HuH-7 (cell line): Measurements from ENCODE around the gene TRPM2.
A peak's percentile ranks its signal among the peaks of the same experiment; 100 is the strongest.
"Not testable (repeated sequence)": the region's sequence is repeated elsewhere in the genome, so short reads cannot be mapped to it uniquely, and the experiment has no call there.

Experiments used
- DNase-seq: peaks from one replicate; pipeline ENCODE4 v3.0.0; 2011; ENCODE audit warnings: low spot score

TRPM2 gene

GRCh38 chr21:44354775-44355771 lies 1.7 kb downstream of the TRPM2 start:
- no peak for DNase-seq

DNA sequence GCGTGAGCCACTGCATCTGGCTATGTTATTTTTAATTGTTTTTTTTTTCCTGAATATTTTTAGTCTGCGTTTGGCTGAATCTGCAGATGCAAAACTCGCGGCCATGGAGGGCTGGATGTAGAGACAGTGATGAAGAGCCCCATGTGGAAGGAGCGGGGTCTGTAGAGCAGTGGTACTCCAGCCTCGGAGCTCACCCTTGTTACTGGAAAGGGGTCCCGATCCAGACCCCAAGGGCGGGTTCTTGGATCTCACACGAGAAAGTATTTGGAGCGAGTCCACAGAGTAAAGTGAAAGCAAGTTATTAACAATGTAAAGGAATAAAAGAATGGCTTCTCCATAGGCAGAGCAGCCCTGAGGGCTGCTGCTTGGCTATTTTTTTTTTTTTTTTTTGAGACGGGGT lies 2.7 kb downstream of the TRPM2 start:
- DNase-seq, result no peak

DNA sequence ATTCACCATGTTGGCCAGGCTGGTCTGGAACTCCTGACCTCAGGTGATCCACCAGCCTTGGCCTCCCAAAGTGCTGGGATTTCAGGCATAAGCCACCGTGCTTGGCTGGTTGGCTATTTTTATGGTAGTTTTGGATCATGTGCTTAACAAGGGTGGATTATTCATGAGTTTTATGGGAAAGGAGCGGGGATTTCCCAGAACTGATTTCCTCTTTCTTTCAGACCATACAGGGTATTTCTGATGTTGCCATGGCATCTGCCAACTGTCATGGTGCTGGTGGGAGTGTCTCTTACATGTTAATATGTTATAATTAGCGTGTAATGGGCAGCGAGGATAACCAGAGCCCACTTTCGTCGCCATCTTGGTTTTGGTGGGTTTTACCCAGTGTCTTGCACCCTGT lies 3.2 kb downstream of the TRPM2 start:
- no peak for DNase-seq

- no peak for DNase-seq
Measured at GRCh38 chr21:44357064-44357837, 3.8 kb downstream of the TRPM2 start.

- DNase-seq, result no peak
Measured at GRCh38 chr21:44359396-44359795, 6.0 kb downstream of the TRPM2 start.

GRCh38 chr21:44360159-44360558 lies 6.7 kb downstream of the TRPM2 start:
- no peak for DNase-seq

DNA sequence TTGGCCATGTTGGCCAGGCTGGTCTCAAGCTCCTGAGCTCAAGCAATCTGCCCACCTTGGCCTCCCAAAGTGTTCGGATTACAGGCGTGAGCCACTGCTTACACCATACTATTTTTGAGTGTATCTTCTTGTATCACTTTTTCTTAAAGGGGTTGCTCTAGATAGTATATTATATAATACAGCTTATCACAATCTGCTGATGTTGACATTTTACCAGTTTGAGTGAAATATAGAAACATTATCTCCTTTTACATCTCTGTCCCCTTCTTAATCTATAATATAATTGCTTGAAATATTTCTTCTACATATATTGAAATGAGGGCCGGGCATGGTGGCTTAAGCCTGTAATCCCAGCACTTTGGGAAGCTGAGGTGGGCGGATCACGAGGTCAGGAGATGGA lies 8.5 kb downstream of the TRPM2 start:
- not testable (repeated sequence) for DNase-seq

GRCh38 chr21:44363278-44363677 lies 9.9 kb downstream of the TRPM2 start:
- DNase-seq, result no peak

DNA sequence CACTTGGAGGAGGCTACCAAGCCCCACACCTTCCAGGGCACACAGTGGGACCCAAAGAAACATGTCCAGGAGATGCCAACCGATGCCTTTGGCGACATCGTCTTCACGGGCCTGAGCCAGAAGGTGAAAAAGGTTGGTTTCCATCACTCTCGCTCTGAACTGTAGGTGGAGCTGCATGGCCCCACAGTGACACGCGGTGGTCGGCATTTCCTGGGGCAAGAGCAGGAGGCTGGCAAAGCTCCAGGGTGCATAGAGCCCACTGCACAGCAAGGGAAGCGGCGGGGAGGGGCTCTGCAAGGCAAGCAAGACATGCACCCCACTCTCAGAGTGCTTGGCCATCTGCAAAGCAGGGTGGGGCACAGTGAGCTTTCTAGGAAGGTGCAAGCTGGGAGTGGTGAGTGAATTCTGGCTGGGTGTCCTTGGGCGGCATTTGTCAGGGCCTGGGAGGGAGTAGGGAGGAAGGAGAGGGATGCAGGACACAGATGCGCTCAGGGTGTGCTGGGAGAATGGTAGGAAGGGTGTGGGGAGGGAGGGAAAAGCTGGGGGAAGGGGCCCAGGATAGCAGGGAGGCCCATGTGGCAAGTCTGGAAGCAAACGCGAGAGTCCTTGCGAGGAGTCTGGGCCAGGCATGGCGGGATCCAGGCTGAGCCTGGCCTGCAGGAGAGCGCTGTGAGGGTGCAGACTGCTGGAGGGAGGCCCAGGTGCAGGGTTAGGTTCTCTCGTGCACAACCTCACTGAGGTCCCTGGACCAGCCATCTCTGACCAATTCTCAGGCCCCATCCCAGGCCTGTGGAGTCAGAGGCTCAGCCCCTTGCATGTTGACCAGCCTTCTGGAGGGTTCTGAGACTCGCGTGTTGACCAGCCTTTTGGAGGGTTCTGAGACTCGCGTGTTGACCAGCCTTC lies 11.0 kb downstream of the TRPM2 start:
- DNase-seq, result no peak

DNA sequence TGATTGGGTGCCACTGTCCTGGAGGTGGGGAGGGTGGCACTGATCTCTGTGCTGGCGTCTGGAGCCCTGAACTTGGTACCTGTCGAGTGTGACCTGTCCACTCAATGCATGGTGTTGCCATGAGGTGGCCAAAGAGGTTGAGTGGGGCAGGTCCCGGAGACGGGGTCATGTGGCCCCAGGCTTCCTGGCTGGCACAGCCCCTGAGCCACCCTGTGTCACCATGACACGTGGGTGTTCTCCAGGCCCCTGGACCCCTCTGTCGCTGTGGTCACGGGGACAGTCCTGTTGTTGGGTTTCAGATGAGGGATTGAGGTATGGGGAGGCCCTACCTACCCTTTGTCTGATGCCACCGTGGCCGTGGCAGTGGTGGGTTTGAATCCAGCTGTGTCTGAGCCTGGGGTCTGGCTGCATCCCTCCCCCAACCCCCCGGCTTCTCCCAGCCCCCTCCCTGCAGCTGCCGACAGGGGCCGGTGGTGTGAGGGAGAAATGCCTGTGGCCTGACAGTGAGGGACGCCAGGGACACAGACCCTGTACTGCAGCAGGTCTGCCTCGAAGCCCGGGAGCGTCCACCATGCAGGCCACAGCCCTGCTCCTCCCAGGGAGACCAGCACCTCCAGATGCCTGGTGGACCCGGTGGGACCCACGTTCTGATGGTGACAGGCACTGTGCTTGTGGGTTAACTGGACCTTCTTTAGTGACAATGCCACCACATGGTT lies 12.0 kb downstream of the TRPM2 start:
- no peak for DNase-seq

DNA sequence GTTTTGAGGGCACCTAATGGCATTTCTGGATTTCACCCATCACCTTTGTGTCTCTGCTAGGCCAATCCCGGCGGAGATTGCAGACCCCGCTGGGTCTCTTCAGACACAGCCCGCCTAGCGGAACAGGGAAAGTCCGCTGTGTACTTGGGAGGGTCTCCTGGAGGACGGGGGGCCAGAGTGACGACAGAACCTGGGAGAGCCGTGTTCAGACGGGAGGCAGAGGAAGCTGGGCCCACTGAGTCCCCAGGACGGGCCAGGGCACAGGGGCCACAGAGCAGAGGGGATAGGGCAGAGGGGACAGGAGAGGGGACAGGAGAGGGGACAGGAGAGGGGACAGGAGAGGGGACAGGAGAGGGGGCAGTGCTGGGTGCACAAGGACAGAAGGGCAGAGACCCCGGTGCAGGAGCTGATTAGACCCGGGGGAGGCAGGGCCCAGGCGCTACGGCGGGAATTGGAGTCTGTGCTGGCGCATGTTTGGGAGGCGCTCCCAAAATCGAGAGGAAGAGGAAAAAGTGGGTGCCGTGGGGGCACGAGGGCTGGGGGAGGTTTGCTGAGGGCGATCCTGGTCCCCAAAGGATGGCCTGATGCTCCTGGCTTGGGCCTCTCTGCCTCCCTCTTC lies 12.7 kb downstream of the TRPM2 start:
- DNase-seq, result no peak

DNA sequence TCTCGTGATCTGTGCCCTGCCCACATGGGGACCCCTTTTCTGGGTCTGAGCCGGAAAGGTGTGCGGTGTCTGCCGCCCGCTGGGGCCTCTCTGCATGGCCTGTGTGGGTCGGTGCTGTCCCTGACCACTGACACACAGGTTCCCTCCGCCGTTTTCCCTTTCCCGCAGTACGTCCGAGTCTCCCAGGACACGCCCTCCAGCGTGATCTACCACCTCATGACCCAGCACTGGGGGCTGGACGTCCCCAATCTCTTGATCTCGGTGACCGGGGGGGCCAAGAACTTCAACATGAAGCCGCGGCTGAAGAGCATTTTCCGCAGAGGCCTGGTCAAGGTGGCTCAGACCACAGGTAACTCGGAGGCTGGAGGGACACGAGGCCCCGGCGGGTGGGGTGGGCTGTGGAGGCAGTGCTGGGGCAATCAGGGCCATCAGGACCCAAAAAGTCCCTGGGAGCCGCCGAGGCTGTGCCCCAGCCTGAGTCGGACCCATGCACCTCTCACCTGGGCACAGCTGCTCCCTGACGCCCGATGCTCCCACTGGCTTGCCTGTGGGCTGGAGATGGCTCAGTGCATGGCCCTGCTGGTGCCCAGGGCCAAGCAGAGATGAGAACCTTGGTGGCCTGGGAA lies 13.3 kb downstream of the TRPM2 start:
- no peak for DNase-seq

DNA sequence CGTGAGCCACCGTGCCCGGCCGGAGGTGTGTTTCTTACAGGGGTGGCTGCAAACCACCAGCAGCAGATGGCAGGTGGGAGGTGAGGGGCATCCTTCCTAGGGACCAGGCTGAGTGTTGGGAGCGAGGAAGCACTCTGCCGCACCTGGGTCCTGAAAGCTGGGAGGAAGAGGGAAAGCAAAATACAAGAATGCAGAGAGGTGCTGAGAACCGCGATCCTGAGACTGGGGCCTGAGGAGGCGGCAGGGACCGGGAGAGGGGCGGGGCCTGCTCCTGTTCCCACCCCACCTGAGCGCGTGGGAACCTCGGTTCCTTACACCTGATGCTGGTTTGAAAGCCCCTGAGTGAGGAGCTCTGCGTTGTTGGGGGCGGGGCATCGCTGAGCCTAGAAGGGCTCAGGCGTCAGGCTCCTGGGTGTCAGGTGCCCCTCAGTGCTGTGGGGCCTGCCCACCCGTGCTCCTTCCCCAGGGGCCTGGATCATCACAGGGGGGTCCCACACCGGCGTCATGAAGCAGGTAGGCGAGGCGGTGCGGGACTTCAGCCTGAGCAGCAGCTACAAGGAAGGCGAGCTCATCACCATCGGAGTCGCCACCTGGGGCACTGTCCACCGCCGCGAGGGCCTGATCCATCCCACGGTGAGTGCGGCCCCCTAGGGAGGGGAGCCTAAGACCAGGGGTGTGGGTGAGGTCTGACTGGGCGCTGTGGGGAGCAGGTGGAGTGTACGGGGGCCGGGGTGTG lies 15.5 kb downstream of the TRPM2 start:
- DNase-seq, result peak; percentile 32

DNA sequence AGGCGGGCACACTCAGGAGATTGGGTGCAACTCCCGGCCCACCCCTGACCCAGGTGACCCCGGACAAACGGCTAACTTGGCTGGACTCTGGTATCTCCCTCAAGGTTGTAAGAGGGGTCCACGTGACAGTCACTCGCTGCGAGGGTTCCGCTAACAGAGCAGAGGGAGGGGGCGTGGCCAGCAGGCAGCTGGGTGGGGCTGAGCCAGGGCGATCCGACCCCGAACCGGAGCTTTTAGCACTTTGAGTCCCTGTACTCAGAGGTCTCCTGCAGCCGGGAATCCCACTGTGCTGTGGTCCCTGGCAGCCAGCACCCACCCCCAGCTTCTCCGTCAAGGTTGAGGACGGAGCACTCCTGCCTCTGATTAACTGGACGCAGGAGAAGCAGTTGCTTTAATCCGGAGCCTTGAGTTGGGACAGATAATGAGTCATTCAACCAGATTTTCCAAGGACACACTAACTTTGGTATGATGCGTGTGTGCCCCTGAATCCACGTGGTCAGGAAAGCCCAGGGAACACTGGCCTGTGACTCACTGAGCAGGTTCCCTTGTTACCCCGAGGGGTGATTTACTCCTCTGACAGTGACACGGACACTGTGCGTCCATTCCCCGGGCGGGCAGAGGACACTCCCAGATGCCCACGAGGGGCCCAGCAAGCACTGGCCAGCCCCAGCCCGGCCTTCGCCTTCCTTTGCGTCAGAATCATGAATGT lies 16.8 kb downstream of the TRPM2 start:
- DNase-seq, result peak; percentile 73

DNA sequence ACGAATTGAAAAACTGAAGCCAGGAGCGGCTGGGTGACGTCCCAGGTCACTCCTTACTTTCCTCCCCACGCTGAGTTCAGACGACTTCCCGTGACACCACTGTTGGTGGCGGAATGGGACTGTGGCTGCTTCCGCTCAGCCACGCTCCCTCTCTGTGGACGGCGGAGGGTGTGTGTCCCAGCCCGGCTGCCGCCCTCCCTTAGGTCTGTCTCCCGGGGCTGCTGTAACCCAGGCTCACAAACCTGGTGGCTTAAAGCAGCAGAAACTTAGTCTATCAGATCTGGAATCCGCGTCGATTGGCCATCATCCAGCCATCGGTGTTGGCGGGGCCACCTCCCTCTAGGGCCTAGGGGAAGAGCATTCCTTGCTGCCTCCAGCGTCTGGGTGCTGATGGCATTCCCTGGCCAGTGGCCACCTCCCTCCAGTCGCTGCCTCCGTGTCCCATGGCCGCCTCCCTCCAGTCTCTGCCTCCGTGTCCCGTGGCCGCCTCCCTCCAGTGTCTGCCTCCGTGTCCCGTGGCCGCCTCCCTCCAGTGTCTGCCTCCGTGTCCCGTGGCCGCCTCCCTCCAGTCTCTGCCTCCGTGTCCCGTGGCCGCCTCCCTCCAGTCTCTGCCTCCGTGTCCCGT lies 17.5 kb downstream of the TRPM2 start:
- no peak for DNase-seq

DNA sequence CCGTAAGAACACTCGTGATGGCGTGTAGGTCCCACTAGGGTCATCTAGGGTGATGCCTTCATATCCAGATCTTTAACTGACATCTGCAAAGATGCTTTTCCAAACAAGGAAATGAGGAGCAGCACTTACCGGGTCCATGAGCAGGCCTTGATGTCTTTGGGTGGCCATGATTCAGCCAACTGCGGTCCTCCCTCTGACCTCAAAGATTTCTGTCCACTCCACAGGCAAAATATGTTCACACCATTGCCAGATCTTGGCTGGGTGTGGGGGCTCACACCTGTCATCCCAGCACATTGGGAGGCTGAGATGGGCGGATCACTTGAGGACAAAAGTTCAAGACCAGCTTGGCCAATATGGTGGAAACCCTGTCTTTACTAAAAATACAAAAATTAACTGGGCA lies 18.2 kb downstream of the TRPM2 start:
- no peak for DNase-seq

DNA sequence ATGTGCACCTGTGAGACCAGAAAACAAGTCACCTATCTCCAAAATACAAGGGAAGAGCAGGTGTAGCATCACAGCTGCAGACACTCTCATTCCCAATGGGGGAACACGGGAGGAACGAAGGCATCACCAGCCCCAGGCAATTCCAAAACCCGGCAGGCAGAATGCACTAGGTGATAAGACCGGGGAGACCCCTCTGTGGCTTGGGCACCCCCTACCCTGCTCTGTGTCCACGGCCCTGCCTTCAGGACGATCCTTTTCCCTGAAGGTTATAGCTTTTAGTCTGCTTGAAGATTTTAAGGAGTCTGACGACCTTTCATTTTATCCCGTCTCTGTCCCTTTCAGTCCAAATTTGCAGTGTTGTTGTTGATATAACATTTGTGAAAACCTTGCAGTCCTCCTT lies 19.2 kb downstream of the TRPM2 start:
- no peak for DNase-seq

DNA sequence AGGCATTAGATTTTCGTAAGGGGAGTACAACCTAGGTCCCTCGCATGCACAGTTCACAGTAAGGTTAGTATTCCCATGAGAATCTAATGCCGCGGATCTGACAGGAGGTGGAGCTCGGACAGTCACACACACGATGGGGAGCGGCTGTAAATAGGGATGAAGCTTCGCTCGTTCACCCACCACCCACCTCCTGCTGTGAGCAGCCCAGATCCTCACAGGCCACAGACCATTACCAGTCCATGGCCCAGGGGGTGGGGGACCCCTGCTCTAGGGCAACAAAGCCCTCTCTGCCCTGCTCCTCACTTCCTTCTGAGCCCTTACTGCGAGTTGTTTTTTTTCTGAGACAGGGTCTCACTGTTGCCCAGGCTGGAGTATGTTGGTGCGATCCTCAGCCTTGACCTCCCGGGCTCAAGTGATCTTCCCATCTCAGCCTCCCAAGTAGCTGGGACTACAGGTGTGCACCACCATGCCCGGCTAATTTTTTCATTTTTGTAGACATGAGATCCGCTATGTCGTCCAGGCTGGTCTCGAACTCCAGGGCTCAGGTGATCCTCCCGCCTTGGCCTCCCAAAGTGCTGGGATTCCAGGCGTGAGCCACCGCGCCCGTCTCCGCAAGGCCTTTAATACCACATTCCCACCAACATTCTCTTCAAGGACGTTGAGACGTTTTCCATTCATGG lies 21.3 kb downstream of the TRPM2 start:
- no peak for DNase-seq
